ENCODE results near the gene ASCC3. TPM values are rescaled to one million over a fixed set of nuclear protein-coding genes. Genes with fewer than 3 reads are reported as not detected.

ASCC3 gene
- total and polyA plus RNA-seq, 12 donors = 3.9 to 22.9 (median 16.1) TPM

DNA sequence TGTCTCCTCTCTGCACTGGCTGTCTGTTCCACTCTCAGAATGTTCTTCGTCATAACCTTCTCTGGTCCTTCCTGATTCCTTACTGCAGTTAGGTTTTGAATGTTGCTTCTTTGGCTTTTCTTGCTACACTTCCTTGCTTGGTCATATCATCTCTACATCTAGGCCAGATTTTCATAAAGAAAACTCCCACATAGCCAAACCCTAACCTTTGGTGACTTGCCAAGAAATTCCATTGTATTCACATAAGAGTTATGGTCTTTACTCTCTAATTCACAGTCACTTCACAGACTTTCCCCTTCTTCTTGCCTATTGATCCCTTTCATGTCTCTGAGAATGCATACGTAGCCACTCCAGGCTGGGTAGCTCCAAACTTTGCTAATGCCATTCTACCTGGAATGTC lies 374.5 kb downstream of the ASCC3 start:
- intact Hi-C loops (cut with DNase I) = no loop called here
- ATAC-seq = no peak
- TF ChIP-seq, protein P1, sequence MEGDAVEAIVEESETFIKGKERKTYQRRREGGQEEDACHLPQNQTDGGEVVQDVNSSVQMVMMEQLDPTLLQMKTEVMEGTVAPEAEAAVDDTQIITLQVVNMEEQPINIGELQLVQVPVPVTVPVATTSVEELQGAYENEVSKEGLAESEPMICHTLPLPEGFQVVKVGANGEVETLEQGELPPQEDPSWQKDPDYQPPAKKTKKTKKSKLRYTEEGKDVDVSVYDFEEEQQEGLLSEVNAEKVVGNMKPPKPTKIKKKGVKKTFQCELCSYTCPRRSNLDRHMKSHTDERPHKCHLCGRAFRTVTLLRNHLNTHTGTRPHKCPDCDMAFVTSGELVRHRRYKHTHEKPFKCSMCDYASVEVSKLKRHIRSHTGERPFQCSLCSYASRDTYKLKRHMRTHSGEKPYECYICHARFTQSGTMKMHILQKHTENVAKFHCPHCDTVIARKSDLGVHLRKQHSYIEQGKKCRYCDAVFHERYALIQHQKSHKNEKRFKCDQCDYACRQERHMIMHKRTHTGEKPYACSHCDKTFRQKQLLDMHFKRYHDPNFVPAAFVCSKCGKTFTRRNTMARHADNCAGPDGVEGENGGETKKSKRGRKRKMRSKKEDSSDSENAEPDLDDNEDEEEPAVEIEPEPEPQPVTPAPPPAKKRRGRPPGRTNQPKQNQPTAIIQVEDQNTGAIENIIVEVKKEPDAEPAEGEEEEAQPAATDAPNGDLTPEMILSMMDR (IDR thresholded peaks at IDR 0.05) = no peak
- no peak overlapping the region for H3K27ac ChIP-seq
- peaks cover 0 to 49% (median 13%) of the 10 kb centered on the region in 9 donors for H3K36me3 ChIP-seq
- no peak for DNase-seq
- no peaks in the 10 kb centered on the region for H3K9me3 ChIP-seq
- no peak overlapping the region for H3K4me3 ChIP-seq
- WGBS, 2 donors = 95 to 97% methylated on average over 2 of the region's 2 CpGs
- H3K27me3 ChIP-seq = peaks cover 0 to 3% (median 0%) of the 10 kb centered on the region in 7 donors
- H3K4me1 ChIP-seq = no peaks in the 10 kb centered on the region

DNA sequence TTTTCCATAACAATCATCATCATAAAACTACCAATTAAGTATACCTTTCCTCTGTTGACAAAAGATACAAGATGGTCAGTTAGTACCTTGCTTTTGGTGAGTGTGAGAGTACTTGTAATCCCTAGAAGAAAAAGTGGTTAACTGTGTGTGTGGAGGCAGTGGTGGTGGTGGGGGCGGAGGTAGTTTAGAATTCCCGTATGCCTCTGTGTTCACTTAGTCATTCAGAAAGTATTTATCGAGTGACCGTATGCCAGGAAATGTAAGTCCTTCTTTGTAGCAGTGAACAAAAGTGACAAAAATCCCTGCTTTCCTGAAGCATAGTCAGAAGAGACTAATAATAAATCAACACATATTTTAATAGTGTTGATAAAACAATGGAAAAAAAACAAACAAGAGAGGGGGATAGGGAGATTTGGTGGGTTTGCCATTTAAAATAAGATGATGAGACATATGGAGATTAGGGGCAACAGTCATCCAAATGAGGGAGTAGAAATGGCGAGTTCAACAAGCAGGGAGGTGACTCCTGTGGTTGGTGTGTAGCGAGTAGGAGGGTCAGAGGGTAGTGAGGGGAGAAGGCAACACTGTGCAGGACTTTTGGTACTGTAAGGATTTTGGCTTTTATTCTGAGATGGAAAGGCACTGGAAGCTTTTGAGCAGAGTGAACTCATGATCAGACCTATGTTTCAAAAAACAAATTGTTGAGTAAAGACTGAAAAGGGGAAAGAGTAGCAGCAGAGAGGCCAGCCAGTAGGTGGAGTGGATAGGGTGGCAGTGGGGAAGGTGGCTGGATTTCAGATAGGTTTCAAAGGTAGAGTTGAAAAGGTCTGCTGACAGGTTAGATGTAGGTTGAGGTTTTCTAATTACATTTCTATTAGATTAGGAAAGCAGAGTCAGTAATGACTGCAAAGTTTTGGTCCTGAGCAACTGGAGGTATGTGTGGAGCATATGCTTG lies 376.1 kb downstream of the ASCC3 start:
- peak in 3 of 8 donors; percentile 25 to 71 (median 42) for ATAC-seq
- H3K4me1 ChIP-seq = no peaks in the 10 kb centered on the region
- WGBS, 2 donors = 52 to 59% methylated on average over 6 of the region's 6 CpGs
- H3K4me3 ChIP-seq = no peak overlapping the region
- H3K36me3 ChIP-seq = peaks cover 0 to 33% (median 8%) of the 10 kb centered on the region in 9 donors
- DNase-seq = no peak
- intact Hi-C loops (cut with DNase I) = no loop called here
- TF ChIP-seq, protein P1 (IDR thresholded peaks at IDR 0.05) = no peak
- H3K27ac ChIP-seq = no peak overlapping the region
- H3K27me3 ChIP-seq = peaks cover 0 to 3% (median 0%) of the 10 kb centered on the region in 7 donors
- no peaks in the 10 kb centered on the region for H3K9me3 ChIP-seq

DNA sequence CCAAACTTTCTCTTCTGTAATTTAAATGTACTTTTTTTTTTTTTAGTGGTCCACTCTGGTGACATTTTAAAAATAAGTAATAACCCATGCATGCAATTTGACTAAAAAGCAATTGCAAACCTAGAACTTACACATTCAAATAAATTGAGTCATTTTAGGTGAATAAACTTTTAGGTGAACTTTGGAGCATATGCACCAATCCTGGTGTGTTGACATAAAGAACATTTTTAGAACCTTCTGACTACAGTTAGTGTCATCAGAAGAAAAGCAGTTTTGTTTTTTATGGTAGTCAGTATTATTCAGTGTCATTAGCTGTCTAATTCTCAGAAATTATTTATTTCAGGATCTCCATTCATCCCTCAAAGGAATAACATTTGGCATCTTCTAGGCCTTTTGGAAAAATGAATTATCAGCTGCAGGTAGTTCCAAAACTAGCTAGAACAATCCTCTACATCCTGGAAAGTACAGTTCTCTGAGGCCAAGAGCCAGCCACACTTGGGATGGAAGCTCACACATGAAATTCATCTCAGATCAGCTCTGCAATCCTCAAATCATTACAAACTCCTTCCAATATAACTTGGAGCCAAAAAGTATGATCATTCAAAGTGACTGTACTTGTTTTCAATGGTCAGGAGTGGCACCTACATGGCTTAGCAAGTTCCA lies 378.0 kb downstream of the ASCC3 start:
- Histone ChIP-seq H3K4me3 (no peak overlapping the region), H3K36me3 (peaks cover 0 to 14% (median 0%) of the 10 kb centered on the region in 9 donors), H3K9me3 (peaks cover 0 to 18% (median 0%) of the 10 kb centered on the region in 11 donors), H3K4me1 (no peaks in the 10 kb centered on the region), H3K27ac (no peak overlapping the region), H3K27me3 (peaks cover 0 to 3% (median 0%) of the 10 kb centered on the region in 7 donors)
- ATAC-seq (no peak), DNase-seq (no peak)
- TF ChIP-seq, protein P1 (IDR thresholded peaks at IDR 0.05) = no peak
- intact Hi-C loops (cut with DNase I) = no loop called here

DNA sequence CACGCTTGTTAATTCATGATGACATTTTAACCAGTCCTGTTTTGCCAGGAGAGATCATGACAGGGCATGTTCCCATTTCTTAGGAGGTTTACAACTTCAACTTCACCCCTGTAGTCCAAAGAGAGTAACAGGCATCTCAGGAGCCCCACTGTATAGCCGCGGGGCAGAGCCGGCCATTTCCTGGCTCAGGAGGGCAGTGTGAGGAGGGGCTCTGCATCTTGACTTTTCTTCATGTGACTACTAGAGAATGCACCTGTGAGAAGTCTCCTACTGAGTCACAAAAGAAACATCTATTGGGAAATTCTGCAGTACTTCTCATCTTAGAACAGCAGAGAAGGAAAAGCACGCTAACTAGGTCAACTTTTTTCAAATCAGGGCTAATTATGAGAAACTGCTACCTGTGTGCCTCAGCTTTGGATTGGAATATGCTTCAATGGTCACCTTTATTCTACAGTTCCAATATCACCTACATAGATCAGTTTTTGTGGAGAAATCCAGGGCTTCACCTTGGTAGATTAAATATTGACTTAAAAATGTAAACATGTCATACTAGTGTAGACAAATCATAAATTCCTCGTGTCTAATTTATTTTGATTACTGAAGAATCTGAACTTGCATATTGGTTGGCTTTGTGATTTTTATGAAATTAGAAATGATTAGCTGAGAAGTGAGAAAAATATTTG lies 387.8 kb downstream of the ASCC3 start:
- TF ChIP-seq, protein P1 (IDR thresholded peaks at IDR 0.05) = no peak
- no peak overlapping the region for H3K27ac ChIP-seq
- no peaks in the 10 kb centered on the region for H3K4me1 ChIP-seq
- DNase-seq = no peak
- 73 to 77% methylated on average over 6 of the region's 6 CpGs for WGBS, 2 donors
- no peak overlapping the region for H3K4me3 ChIP-seq
- intact Hi-C loops (cut with DNase I) = no loop called here
- no peaks in the 10 kb centered on the region for H3K36me3 ChIP-seq
- H3K27me3 ChIP-seq = peaks cover 0 to 43% (median 14%) of the 10 kb centered on the region in 7 donors
- no peak for ATAC-seq
- H3K9me3 ChIP-seq = peaks cover 0 to 11% (median 0%) of the 10 kb centered on the region in 11 donors
